NB4 (cell line): Measurements from ENCODE around the gene TMEM229B.

Source experiments
- POLR2A ChIP-seq: IDR thresholded peaks from 2 replicates; pipeline ENCODE4 v1.6.1; 2011; ENCODE audit warnings: mild to moderate bottlenecking; ENCODE audit not compliant: insufficient read length; ENCODE audit errors: extremely low read depth
- TF ChIP-seq, protein P1 (sequence below): IDR thresholded peaks from one replicate; pipeline ENCODE4 v1.5.1; 2012; ENCODE audit warnings: low read depth, low read length

- TF ChIP-seq, protein P1, sequence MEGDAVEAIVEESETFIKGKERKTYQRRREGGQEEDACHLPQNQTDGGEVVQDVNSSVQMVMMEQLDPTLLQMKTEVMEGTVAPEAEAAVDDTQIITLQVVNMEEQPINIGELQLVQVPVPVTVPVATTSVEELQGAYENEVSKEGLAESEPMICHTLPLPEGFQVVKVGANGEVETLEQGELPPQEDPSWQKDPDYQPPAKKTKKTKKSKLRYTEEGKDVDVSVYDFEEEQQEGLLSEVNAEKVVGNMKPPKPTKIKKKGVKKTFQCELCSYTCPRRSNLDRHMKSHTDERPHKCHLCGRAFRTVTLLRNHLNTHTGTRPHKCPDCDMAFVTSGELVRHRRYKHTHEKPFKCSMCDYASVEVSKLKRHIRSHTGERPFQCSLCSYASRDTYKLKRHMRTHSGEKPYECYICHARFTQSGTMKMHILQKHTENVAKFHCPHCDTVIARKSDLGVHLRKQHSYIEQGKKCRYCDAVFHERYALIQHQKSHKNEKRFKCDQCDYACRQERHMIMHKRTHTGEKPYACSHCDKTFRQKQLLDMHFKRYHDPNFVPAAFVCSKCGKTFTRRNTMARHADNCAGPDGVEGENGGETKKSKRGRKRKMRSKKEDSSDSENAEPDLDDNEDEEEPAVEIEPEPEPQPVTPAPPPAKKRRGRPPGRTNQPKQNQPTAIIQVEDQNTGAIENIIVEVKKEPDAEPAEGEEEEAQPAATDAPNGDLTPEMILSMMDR: no peak
- TF ChIP-seq POLR2A: no peak
Measured at GRCh38 chr14:67510121-67510520, 21.6 kb upstream of the TMEM229B start.
